Measurements from ENCODE around the gene MIPEP.

The MIPEP gene

GRCh38 chr13:23735329-23735728 is 153.9 kb downstream of the MIPEP start:
- TF ChIP-seq POLR2AphosphoS5 (IDR thresholded peaks at IDR 0.05; ENCODE audit: low read depth) (no peak), SPI1 (IDR thresholded peaks at IDR 0.05; ENCODE audit: borderline replicate concordance, low read depth) (no peak), GABPA (IDR thresholded peaks at IDR 0.05; ENCODE audit: low read depth) (no peak), REST (IDR thresholded peaks at IDR 0.05; ENCODE audit: insufficient replicate concordance, low read depth) (no peak), CTCF (IDR thresholded peaks at IDR 0.05; ENCODE audit: insufficient read depth, low read length) (no peak)
- Histone ChIP-seq H3K27ac (replicated peaks) (no peak overlapping the region), H3K27me3 (ENCODE audit: insufficient read depth, poor library complexity, severe bottlenecking) (no peaks in the 10 kb centered on the region), H3K4me3 (replicated peaks; ENCODE audit: insufficient read depth, low read length) (no peak overlapping the region)
- no peak for DNase-seq (ENCODE audit: low read depth in 1 of 2, low spot score in 1 of 2)

GRCh38 chr13:23731709-23732108 is 157.5 kb downstream of the MIPEP start:
- Histone ChIP-seq H3K4me3 (replicated peaks; ENCODE audit: insufficient read depth, low read length) (no peak overlapping the region), H3K27me3 (ENCODE audit: insufficient read depth, poor library complexity, severe bottlenecking) (no peaks in the 10 kb centered on the region), H3K27ac (replicated peaks) (no peak overlapping the region)
- DNase-seq (ENCODE audit: low read depth in 1 of 2, low spot score in 1 of 2): no peak
- TF ChIP-seq REST (IDR thresholded peaks at IDR 0.05; ENCODE audit: insufficient replicate concordance, low read depth): no peak

- Histone ChIP-seq H3K27me3 (ENCODE audit: insufficient read depth, poor library complexity, severe bottlenecking) (no peaks in the 10 kb centered on the region), H3K27ac (replicated peaks) (no peak overlapping the region), H3K4me3 (replicated peaks; ENCODE audit: insufficient read depth, low read length) (no peak overlapping the region)
- TF ChIP-seq SPI1 (IDR thresholded peaks at IDR 0.05; ENCODE audit: borderline replicate concordance, low read depth) (no peak), POLR2AphosphoS5 (IDR thresholded peaks at IDR 0.05; ENCODE audit: low read depth) (no peak), REST (IDR thresholded peaks at IDR 0.05; ENCODE audit: insufficient replicate concordance, low read depth) (no peak), GABPA (IDR thresholded peaks at IDR 0.05; ENCODE audit: low read depth) (no peak), CTCF (IDR thresholded peaks at IDR 0.05; ENCODE audit: insufficient read depth, low read length) (no peak)
- DNase-seq (ENCODE audit: low read depth in 1 of 2, low spot score in 1 of 2): no peak
Observed at GRCh38 chr13:23730251-23730650, 158.9 kb downstream of the MIPEP start.

- Histone ChIP-seq H3K27me3 (ENCODE audit: insufficient read depth, poor library complexity, severe bottlenecking) (no peaks in the 10 kb centered on the region), H3K27ac (replicated peaks) (no peak overlapping the region), H3K4me3 (replicated peaks; ENCODE audit: insufficient read depth, low read length) (no peak overlapping the region)
- no peak for DNase-seq (ENCODE audit: low read depth in 1 of 2, low spot score in 1 of 2)
- no peak for TF ChIP-seq REST (IDR thresholded peaks at IDR 0.05; ENCODE audit: insufficient replicate concordance, low read depth)
Observed at GRCh38 chr13:23729531-23729930, 159.7 kb downstream of the MIPEP start.

All from HL-60 (cell line).